Neural cell (in vitro differentiated cells): ENCODE data around the gene HM13. TPM values are rescaled to one million over a fixed set of nuclear protein-coding genes. Genes with fewer than 3 reads are reported as not detected.

Experiments
- H2AFZ ChIP-seq: fragments of 200-600, 300-800 bp; sonication (generic), shearing (Covaris generic); 2 replicates; pipeline ENCODE4 v1.6.0; 2014; ENCODE audit warnings: low read depth, mild to moderate bottlenecking, antibody characterized with exemption, low read length, moderate library complexity
- H3F3A ChIP-seq: fragments of 200-600 bp; shearing (Covaris generic); 2 replicates; pipeline ENCODE4 v1.6.1; 2016; ENCODE audit warnings: mild to moderate bottlenecking, moderate library complexity, mixed read lengths, antibody characterized with exemption, low read length; ENCODE audit not compliant: insufficient read depth, poor library complexity, severe bottlenecking
- H3K27ac ChIP-seq: fragments of 200-600, 300-800 bp; sonication (generic), shearing (Covaris generic); 2 replicates; pipeline ENCODE4 v1.5.1; 2014; ENCODE audit warnings: mild to moderate bottlenecking, low read length, moderate library complexity
- H3K27me3 ChIP-seq: fragments of 300-800, 200-600 bp; sonication (generic), shearing (Covaris generic); 2 replicates; pipeline ENCODE4 v1.6.0; 2014; ENCODE audit warnings: mild to moderate bottlenecking, low read depth, low read length, moderate library complexity; ENCODE audit not compliant: insufficient read depth
- H3K36me3 ChIP-seq: fragments of 300-800, 200-600 bp; sonication (generic), shearing (Covaris generic); 2 replicates; pipeline ENCODE4 v1.5.1; 2014; ENCODE audit warnings: mild to moderate bottlenecking, antibody characterized with exemption, low read length, moderate library complexity; ENCODE audit not compliant: insufficient read depth
- H3K4me2 ChIP-seq: fragments of 300-800, 200-600 bp; sonication (generic), shearing (Covaris generic); 2 replicates; pipeline ENCODE4 v1.6.0; 2014; ENCODE audit warnings: mild to moderate bottlenecking, low read length
- H3K4me3 ChIP-seq: fragments of 300-800, 200-600 bp; sonication (generic), shearing (Covaris generic); 2 replicates; pipeline ENCODE4 v1.5.1; 2014; ENCODE audit warnings: mild to moderate bottlenecking, low read length, moderate library complexity
- H3K79me2 ChIP-seq: fragments of 200-600 bp; shearing (Covaris generic); replicated peaks from 2 replicates; pipeline ENCODE4 v1.6.0; 2014; ENCODE audit warnings: mild to moderate bottlenecking, low read length, moderate library complexity; ENCODE audit not compliant: insufficient read depth
- H3K9ac ChIP-seq: fragments of 300-800, 200-600 bp; sonication (generic), shearing (Covaris generic); 2 replicates; pipeline ENCODE4 v1.6.1; 2016; ENCODE audit warnings: mild to moderate bottlenecking, low read length, mixed read lengths
- H3K9me2 ChIP-seq: fragments of 200-600 bp; shearing (Covaris generic); 2 replicates; pipeline ENCODE4 v1.6.1; 2016; ENCODE audit warnings: mild to moderate bottlenecking, low read length, mixed read lengths; ENCODE audit not compliant: insufficient read depth
- H3K9me3 ChIP-seq: fragments of 200-600, 300-800 bp; sonication (generic), shearing (Covaris generic); 2 replicates; pipeline ENCODE4 v1.6.1; 2016; ENCODE audit warnings: mild to moderate bottlenecking, mixed run types, low read length, moderate library complexity, mixed read lengths
- H4K20me1 ChIP-seq: fragments of 200-600 bp; shearing (Covaris generic); 2 replicates; pipeline ENCODE4 v1.6.1; 2016; ENCODE audit warnings: mild to moderate bottlenecking, mixed run types; ENCODE audit not compliant: insufficient read depth
- CTCF ChIP-seq: fragments of 450-650 bp; IDR thresholded peaks from 2 replicates; pipeline ENCODE4 v1.5.1; 2014; ENCODE audit warnings: antibody characterized with exemption, mild to moderate bottlenecking, moderate library complexity; ENCODE audit not compliant: poor library complexity, severe bottlenecking
- EP300 ChIP-seq: fragments of 450-650 bp; conservative IDR thresholded peaks from 2 replicates; pipeline ENCODE4 v1.6.1; 2014; ENCODE audit warnings: antibody characterized with exemption, mild to moderate bottlenecking, moderate library complexity; ENCODE audit not compliant: poor library complexity, severe bottlenecking
- EZH2 ChIP-seq: fragments of 200-600, 300-800 bp; shearing (Covaris generic), sonication (generic); IDR thresholded peaks from 2 replicates; pipeline ENCODE4 v1.6.1; 2014; ENCODE audit warnings: antibody characterized with exemption, low read length, borderline replicate concordance, mild to moderate bottlenecking; ENCODE audit not compliant: insufficient read depth, poor library complexity, severe bottlenecking
- MXI1 ChIP-seq: fragments of 450-650 bp; conservative IDR thresholded peaks from 2 replicates; pipeline ENCODE4 v1.6.1; 2014; ENCODE audit warnings: antibody characterized with exemption, mild to moderate bottlenecking; ENCODE audit not compliant: poor library complexity, severe bottlenecking
- POLR2AphosphoS5 ChIP-seq: IDR thresholded peaks from 2 replicates; pipeline ENCODE4 v1.6.1; 2012
- RAD21 ChIP-seq: fragments of 450-650 bp; conservative IDR thresholded peaks from 2 replicates; pipeline ENCODE4 v1.6.1; 2014; ENCODE audit warnings: antibody characterized with exemption, mild to moderate bottlenecking, moderate library complexity
- REST ChIP-seq: IDR thresholded peaks from 2 replicates; pipeline ENCODE4 v1.6.1; 2012; ENCODE audit warnings: borderline replicate concordance
- SMC3 ChIP-seq: fragments of 450-650 bp; conservative IDR thresholded peaks from 2 replicates; pipeline ENCODE4 v1.6.1; 2014; ENCODE audit warnings: antibody characterized with exemption, mild to moderate bottlenecking, moderate library complexity; ENCODE audit not compliant: poor library complexity
- TAF1 ChIP-seq: IDR thresholded peaks from 2 replicates; pipeline ENCODE4 v1.6.1; 2012; ENCODE audit warnings: low read depth
- polyA plus RNA-seq: library from polyadenylated mRNA; depleted of rRNA; stranded (reverse); fragments of >200 nt; gene quantifications from 2 replicates; pipeline ENCODE4 v1.2.3, GENCODE V29; 2014

Gene HM13
- polyA plus RNA-seq, 1 donor from 2014 or later, result 95.4 TPM

- Histone ChIP-seq H3F3A (no peaks in the 10 kb centered on the region), H2AFZ (no peak overlapping the region), H3K4me2 (no peak overlapping the region), H4K20me1 (no peaks in the 10 kb centered on the region), H3K27me3 (no peaks in the 10 kb centered on the region), H3K36me3 (no peaks in the 10 kb centered on the region), H3K27ac (no peak overlapping the region), H3K9ac (no peak overlapping the region), H3K4me3 (no peak overlapping the region), H3K79me2 (no peaks in the 10 kb centered on the region), H3K9me3 (peaks cover 2% of the 10 kb centered on the region), H3K9me2 (no peaks in the 10 kb centered on the region)
- TF ChIP-seq EZH2 (no peak), CTCF (no peak), RAD21 (no peak), EP300 (no peak), TAF1 (no peak), MXI1 (no peak), POLR2AphosphoS5 (no peak), SMC3 (no peak), REST (no peak)
Measured at GRCh38 chr20:31489152-31489551, 25.1 kb upstream of the HM13 start.

- Histone ChIP-seq H3F3A (no peaks in the 10 kb centered on the region), H3K4me3 (no peak overlapping the region), H4K20me1 (no peaks in the 10 kb centered on the region), H3K27ac (no peak overlapping the region), H3K27me3 (no peaks in the 10 kb centered on the region), H2AFZ (no peak overlapping the region), H3K79me2 (no peaks in the 10 kb centered on the region), H3K9me3 (no peaks in the 10 kb centered on the region), H3K4me2 (no peak overlapping the region), H3K36me3 (no peaks in the 10 kb centered on the region), H3K9ac (no peak overlapping the region), H3K9me2 (no peaks in the 10 kb centered on the region)
- TF ChIP-seq RAD21, result no peak
- TF ChIP-seq MXI1, result no peak
- no peak for TF ChIP-seq TAF1
- TF ChIP-seq CTCF, result no peak
- TF ChIP-seq EP300, result no peak
Measured at GRCh38 chr20:31490752-31491151, 23.5 kb upstream of the HM13 start.
